Measurements from ENCODE around the gene TRPC4.
"Not testable (repeated sequence)": the region's sequence is repeated elsewhere in the genome, so short reads cannot be mapped to it uniquely, and the experiment has no call there.

Gene TRPC4

GRCh38 chr13:37863708-37864107 lies 5.9 kb downstream of the TRPC4 start:
- H3K4me3 ChIP-seq (ENCODE audit: low read depth, low read length) = no peak overlapping the region
- TF ChIP-seq CTCF (conservative IDR thresholded peaks at IDR 0.05; ENCODE audit: low read depth, low read length) = no peak
- no peak for DNase-seq (ENCODE audit: low read depth)

GRCh38 chr13:37835392-37835791 lies 34.2 kb downstream of the TRPC4 start:
- no peak overlapping the region for H3K4me3 ChIP-seq (ENCODE audit: low read depth, low read length)
- DNase-seq (ENCODE audit: low read depth) = no peak
- no peak for TF ChIP-seq CTCF (conservative IDR thresholded peaks at IDR 0.05; ENCODE audit: low read depth, low read length)

GRCh38 chr13:37833411-37833810 lies 36.2 kb downstream of the TRPC4 start:
- TF ChIP-seq CTCF (conservative IDR thresholded peaks at IDR 0.05; ENCODE audit: low read depth, low read length) = no peak
- DNase-seq (ENCODE audit: low read depth) = no peak
- H3K4me3 ChIP-seq (ENCODE audit: low read depth, low read length) = no peak overlapping the region

- peak; percentile 38 for DNase-seq (ENCODE audit: low read depth)
- no peak for TF ChIP-seq CTCF (conservative IDR thresholded peaks at IDR 0.05; ENCODE audit: low read depth, low read length)
- H3K4me3 ChIP-seq (ENCODE audit: low read depth, low read length) = no peak overlapping the region
Measured at GRCh38 chr13:37816276-37816675, 53.3 kb downstream of the TRPC4 start.

GRCh38 chr13:37811441-37811840 lies 58.1 kb downstream of the TRPC4 start:
- no peak overlapping the region for H3K4me3 ChIP-seq (ENCODE audit: low read depth, low read length)
- TF ChIP-seq CTCF (conservative IDR thresholded peaks at IDR 0.05; ENCODE audit: low read depth, low read length) = no peak
- peak; percentile 81 for DNase-seq (ENCODE audit: low read depth)

- peak; percentile 25 for TF ChIP-seq CTCF (conservative IDR thresholded peaks at IDR 0.05; ENCODE audit: low read depth, low read length)
- DNase-seq (ENCODE audit: low read depth) = no peak
- no peak overlapping the region for H3K4me3 ChIP-seq (ENCODE audit: low read depth, low read length)
Measured at GRCh38 chr13:37806666-37807065, 62.9 kb downstream of the TRPC4 start.

GRCh38 chr13:37797631-37798030 lies 71.9 kb downstream of the TRPC4 start:
- no peak overlapping the region for H3K4me3 ChIP-seq (ENCODE audit: low read depth, low read length)
- no peak for TF ChIP-seq CTCF (conservative IDR thresholded peaks at IDR 0.05; ENCODE audit: low read depth, low read length)
- DNase-seq (ENCODE audit: low read depth) = no peak

GRCh38 chr13:37796795-37797194 lies 72.8 kb downstream of the TRPC4 start:
- not testable (repeated sequence) for DNase-seq (ENCODE audit: low read depth); H3K4me3 ChIP-seq (ENCODE audit: low read depth, low read length)
